H1 (cell line): ENCODE results near the gene IRAG1.

Experiments used
- CTCF ChIP-seq, 3 experiments: IDR thresholded peaks; 1 replicate in 2 of 3; 2 replicates in 1 of 3; pipeline versions ENCODE4 v1.5.1 to v1.6.1; 2011; ENCODE audit warnings: low read length in 3 of 3, mild to moderate bottlenecking in 3 of 3, inconsistent platforms in 2 of 3, low read depth in 1 of 3, moderate library complexity in 1 of 3; ENCODE audit not compliant: insufficient read depth in 1 of 3; ENCODE audit errors: control extremely low read depth in 1 of 3
- EP300 ChIP-seq, 2 experiments: IDR thresholded peaks; 1 replicate in 1 of 2; 2 replicates in 1 of 2; pipeline ENCODE4 v1.6.1; 2011 to 2012; ENCODE audit warnings: low read depth in 2 of 2, low read length in 2 of 2, mild to moderate bottlenecking in 2 of 2, borderline replicate concordance in 1 of 2, inconsistent platforms in 1 of 2, moderate library complexity in 1 of 2
- GABPA ChIP-seq: IDR thresholded peaks from 2 replicates; pipeline ENCODE4 v1.6.1; 2011; ENCODE audit warnings: mild to moderate bottlenecking, low read length, moderate library complexity, borderline replicate concordance; ENCODE audit not compliant: insufficient read depth
- JUN ChIP-seq: IDR thresholded peaks from 2 replicates; pipeline ENCODE4 v1.6.1; 2011; ENCODE audit warnings: low read depth, mild to moderate bottlenecking, improper control_type of control experiment, low read length
- JUND ChIP-seq: IDR thresholded peaks from 2 replicates; pipeline ENCODE4 v1.6.1; 2011; ENCODE audit warnings: mild to moderate bottlenecking, improper control_type of control experiment, low read length
- NRF1 ChIP-seq: IDR thresholded peaks from 2 replicates; pipeline ENCODE4 v1.6.1; 2011; ENCODE audit warnings: mild to moderate bottlenecking, low read depth, low read length, improper control_type of control experiment
- POLR2A ChIP-seq, 2 experiments: IDR thresholded peaks; 1 replicate in 1 of 2; 2 replicates in 1 of 2; pipeline ENCODE4 v1.6.1; 2011; ENCODE audit warnings: low read depth in 2 of 2, low read length in 2 of 2, mild to moderate bottlenecking in 2 of 2; ENCODE audit errors: control extremely low read depth in 1 of 2
- POLR2AphosphoS5 ChIP-seq: IDR thresholded peaks from 2 replicates; pipeline ENCODE4 v1.6.1; 2011; ENCODE audit warnings: low read depth, low read length
- RAD21 ChIP-seq, 2 experiments: IDR thresholded peaks in 1 of 2; conservative IDR thresholded peaks in 1 of 2; 2 replicates each; pipeline ENCODE4 v1.6.1; 2011; ENCODE audit warnings: low read depth in 2 of 2, low read length in 2 of 2, improper control_type of control experiment in 1 of 2, inconsistent platforms in 1 of 2, mild to moderate bottlenecking in 1 of 2, moderate library complexity in 1 of 2
- TAF1 ChIP-seq: IDR thresholded peaks from 2 replicates; pipeline ENCODE4 v1.6.1; 2011; ENCODE audit warnings: mild to moderate bottlenecking, low read depth, low read length

GRCh38 chr11:10730151-10730550, 36.6 kb upstream of the IRAG1 start:
- TF ChIP-seq POLR2AphosphoS5 (no peak), CTCF (IDR thresholded peaks at IDR 0.05; ENCODE audit: control extremely low read depth in 1 of 3, insufficient read depth in 1 of 3, low read depth in 1 of 3, low read length in 3 of 3) (no peak), TAF1 (no peak), EP300 (IDR thresholded peaks at IDR 0.05; ENCODE audit: borderline replicate concordance in 1 of 2, low read depth in 2 of 2, low read length in 2 of 2) (no peak), NRF1 (no peak), JUND (no peak), POLR2A (IDR thresholded peaks at IDR 0.05; ENCODE audit: control extremely low read depth in 1 of 2, low read depth in 2 of 2, low read length in 2 of 2) (no peak), RAD21 (IDR thresholded peaks at IDR 0.05 in 1 of 2, conservative IDR thresholded peaks at IDR 0.05 in 1 of 2; ENCODE audit: low read depth in 2 of 2, low read length in 2 of 2) (no peak), JUN (no peak), GABPA (no peak)
